ENCODE data around the gene ARID3A.
A peak's percentile ranks its signal among the peaks of the same experiment; 100 is the strongest.

Gene ARID3A

GRCh38 chr19:937259-937694 lies 11.4 kb downstream of the ARID3A start:
- TF ChIP-seq ZFX (IDR thresholded peaks at IDR 0.05) (no peak), CTCF (conservative IDR thresholded peaks at IDR 0.05) (no peak)
- no peak overlapping the region for H3K27ac ChIP-seq

GRCh38 chr19:938233-938923 lies 12.5 kb downstream of the ARID3A start:
- TF ChIP-seq ZFX (IDR thresholded peaks at IDR 0.05) (no peak), CTCF (conservative IDR thresholded peaks at IDR 0.05) (no peak)
- H3K27ac ChIP-seq: no peak overlapping the region

GRCh38 chr19:939439-939838 lies 13.6 kb downstream of the ARID3A start:
- no peak overlapping the region for H3K27ac ChIP-seq
- TF ChIP-seq CTCF (conservative IDR thresholded peaks at IDR 0.05) (no peak), ZFX (IDR thresholded peaks at IDR 0.05) (no peak)

- H3K27ac ChIP-seq: peak overlapping the region; percentile 76
- no peak for TF ChIP-seq ZFX (IDR thresholded peaks at IDR 0.05)
- no peak for TF ChIP-seq CTCF (conservative IDR thresholded peaks at IDR 0.05)
These were observed 14.1 kb downstream of the ARID3A start for GRCh38 chr19:939922-940321.

- TF ChIP-seq ZFX (IDR thresholded peaks at IDR 0.05): no peak; the same call in 1 of the 2 replicates
- H3K27ac ChIP-seq: peak overlapping the region; percentile 76
These were observed 14.9 kb downstream of the ARID3A start for GRCh38 chr19:940591-941291.

- peak overlapping the region; percentile 76 for H3K27ac ChIP-seq
- TF ChIP-seq CTCF (conservative IDR thresholded peaks at IDR 0.05) (no peak), ZFX (IDR thresholded peaks at IDR 0.05) (no peak)
These were observed 15.7 kb downstream of the ARID3A start for GRCh38 chr19:941292-942132.

- TF ChIP-seq CTCF (conservative IDR thresholded peaks at IDR 0.05): no peak
- TF ChIP-seq ZFX (IDR thresholded peaks at IDR 0.05): no peak
These were observed 16.4 kb downstream of the ARID3A start for GRCh38 chr19:942133-942645.

More at GRCh38 chr19:942133-942645, 16.4 kb downstream of the ARID3A start:
- no peak overlapping the region for H3K27ac ChIP-seq
